ENCODE measurements around the gene CACNA2D2.

The CACNA2D2 gene

GRCh38 chr3:50331364-50331907, 172.0 kb downstream of the CACNA2D2 start:
- H3F3A ChIP-seq (ENCODE audit: insufficient read depth), result peaks cover 12% of the 10 kb centered on the region
- no peaks in the 10 kb centered on the region for H3K9me2 ChIP-seq (replicated peaks; ENCODE audit: insufficient read depth, low read length)
- no peaks in the 10 kb centered on the region for H3K9me3 ChIP-seq (ENCODE audit: insufficient read depth, low read length)
- TF ChIP-seq CTCF (IDR thresholded peaks at IDR 0.05; ENCODE audit: insufficient read depth, low read length, poor library complexity, severe bottlenecking) (no peak), EZH2phosphoT487 (conservative IDR thresholded peaks at IDR 0.05; ENCODE audit: low read length) (no peak)
- peaks cover 48% of the 10 kb centered on the region for H3K79me2 ChIP-seq (ENCODE audit: insufficient read depth, low read length)
- H2AFZ ChIP-seq (ENCODE audit: low read depth, low read length, severe bottlenecking), result no peak overlapping the region
- H3K4me3 ChIP-seq (ENCODE audit: insufficient read depth, low read length, poor library complexity, severe bottlenecking), result no peak overlapping the region
- no peaks in the 10 kb centered on the region for H3K27me3 ChIP-seq (ENCODE audit: low read length)
- no peak overlapping the region for H3K4me2 ChIP-seq (ENCODE audit: low read depth, low read length, poor library complexity, severe bottlenecking)
- H3K9ac ChIP-seq (ENCODE audit: low read length), result no peak overlapping the region
- no peak overlapping the region for H3K27ac ChIP-seq (ENCODE audit: low read depth, low read length)
- H3K36me3 ChIP-seq (ENCODE audit: low read length), result peaks cover 6% of the 10 kb centered on the region; the same call in 1 of the 2 replicates
- no peaks in the 10 kb centered on the region; the same call in 1 of the 2 replicates for H4K20me1 ChIP-seq (ENCODE audit: low read depth, low read length)

GRCh38 chr3:50330330-50330729, 173.1 kb downstream of the CACNA2D2 start:
- Histone ChIP-seq H3K79me2 (ENCODE audit: insufficient read depth, low read length) (peaks cover 36% of the 10 kb centered on the region), H3K9me2 (replicated peaks; ENCODE audit: insufficient read depth, low read length) (no peaks in the 10 kb centered on the region), H3K27me3 (ENCODE audit: low read length) (no peaks in the 10 kb centered on the region), H3F3A (ENCODE audit: insufficient read depth) (peaks cover 12% of the 10 kb centered on the region), H3K9ac (ENCODE audit: low read length) (no peak overlapping the region), H4K20me1 (ENCODE audit: low read depth, low read length) (no peaks in the 10 kb centered on the region), H2AFZ (ENCODE audit: low read depth, low read length, severe bottlenecking) (no peak overlapping the region), H3K36me3 (ENCODE audit: low read length) (peaks cover 6% of the 10 kb centered on the region; the same call in 1 of the 2 replicates), H3K4me3 (ENCODE audit: insufficient read depth, low read length, poor library complexity, severe bottlenecking) (no peak overlapping the region), H3K9me3 (ENCODE audit: insufficient read depth, low read length) (no peaks in the 10 kb centered on the region), H3K4me2 (ENCODE audit: low read depth, low read length, poor library complexity, severe bottlenecking) (no peak overlapping the region), H3K27ac (ENCODE audit: low read depth, low read length) (no peak overlapping the region)
- no peak for TF ChIP-seq EZH2phosphoT487 (conservative IDR thresholded peaks at IDR 0.05; ENCODE audit: low read length)
- no peak for TF ChIP-seq CTCF (IDR thresholded peaks at IDR 0.05; ENCODE audit: insufficient read depth, low read length, poor library complexity, severe bottlenecking)

- peak within 1 kb of the TSS; percentile 91 for H3K9ac ChIP-seq (ENCODE audit: low read length)
- TF ChIP-seq EZH2phosphoT487 (conservative IDR thresholded peaks at IDR 0.05; ENCODE audit: low read length) (no peak), CTCF (IDR thresholded peaks at IDR 0.05; ENCODE audit: insufficient read depth, low read length, poor library complexity, severe bottlenecking) (no peak)
- H3K79me2 ChIP-seq (ENCODE audit: insufficient read depth, low read length), result peaks cover 15% of the 10 kb centered on the region
- peak within 1 kb of the TSS; percentile 33 for H3K27ac ChIP-seq (ENCODE audit: low read depth, low read length)
- no peaks in the 10 kb centered on the region for H3K27me3 ChIP-seq (ENCODE audit: low read length)
- no peaks in the 10 kb centered on the region for H3K9me3 ChIP-seq (ENCODE audit: insufficient read depth, low read length)
- H3F3A ChIP-seq (ENCODE audit: insufficient read depth), result peaks cover 12% of the 10 kb centered on the region
- H3K4me2 ChIP-seq (ENCODE audit: low read depth, low read length, poor library complexity, severe bottlenecking), result peak within 1 kb of the TSS; percentile 70
- peak within 1 kb of the TSS; percentile 17 for H2AFZ ChIP-seq (ENCODE audit: low read depth, low read length, severe bottlenecking)
- H3K36me3 ChIP-seq (ENCODE audit: low read length), result peaks cover 6% of the 10 kb centered on the region; the same call in 1 of the 2 replicates
- no peaks in the 10 kb centered on the region for H4K20me1 ChIP-seq (ENCODE audit: low read depth, low read length)
- no peaks in the 10 kb centered on the region for H3K9me2 ChIP-seq (replicated peaks; ENCODE audit: insufficient read depth, low read length)
- H3K4me3 ChIP-seq (ENCODE audit: insufficient read depth, low read length, poor library complexity, severe bottlenecking), result peak within 1 kb of the TSS; percentile 86
Measured at GRCh38 chr3:50327943-50328691, 175.3 kb downstream of the CACNA2D2 start, which contains the start of gene TUSC2. Gene TUSC2 (minus strand): TSS chr3:50328223. CDS start chr3:50328099, 124 bp downstream.

Measured in SU-DHL-6 (cell line).